Measurements from ENCODE around the gene TPP1. TPM values are rescaled to one million over a fixed set of nuclear protein-coding genes. Genes with fewer than 3 reads are reported as not detected.
A peak's percentile ranks its signal among the peaks of the same experiment; 100 is the strongest.

The TPP1 gene
- total and polyA plus RNA-seq, 4 donors, result 57.6 to 169 (median 137) TPM

GRCh38 chr11:6655790-6656583 is 36.8 kb upstream of the TPP1 start, which contains the start of gene DCHS1:
Gene DCHS1, minus strand, starts transcription at chr11:6655809. Its CDS starts 14,196 bp downstream, at chr11:6641613.
- Histone ChIP-seq H3K27me3 (ENCODE audit: control insufficient read depth in 3 of 3, insufficient read depth in 3 of 3, low read length in 2 of 3) (no peaks in the 10 kb centered on the region), H3K4me3 (peak within 1 kb of the TSS; percentile 46), H3K9ac (ENCODE audit: insufficient read depth in 1 of 2, low read length in 2 of 2) (peak within 1 kb of the TSS; percentile 69 to 91), H3K27ac (ENCODE audit: low read depth in 1 of 2, low read length in 1 of 2) (peak within 1 kb of the TSS; percentile 55 to 82), H3K4me1 (ENCODE audit: control insufficient read depth in 5 of 5, insufficient read depth in 5 of 5, low read length in 5 of 5) (peaks cover 0 to 28% (median 5%) of the 10 kb centered on the region in 5 donors), H3K36me3 (ENCODE audit: control insufficient read depth in 4 of 4, insufficient read depth in 4 of 4, low read length in 4 of 4) (peaks cover 0 to 5% (median 0%) of the 10 kb centered on the region in 4 donors), H3K9me3 (ENCODE audit: control insufficient read depth in 4 of 4, insufficient read depth in 3 of 4, low read length in 3 of 4) (no peaks in the 10 kb centered on the region)
- DNase-seq (peak; percentile 69 to 76 (median 70)), ATAC-seq (ENCODE audit: insufficient read depth, low FRiP score) (no peak)
- TF ChIP-seq CTCF (IDR thresholded peaks at IDR 0.05; ENCODE audit: control extremely low read depth, extremely low read depth), result no peak
- WGBS, 2 donors, result 9 to 17% methylated on average over 23 to 49 of the region's 56 CpGs

- WGBS, 2 donors, result 3 to 8% methylated on average over 41 to 84 of the region's 84 CpGs
- peak overlapping the region; percentile 35 for H3K4me3 ChIP-seq
- H3K9me3 ChIP-seq (ENCODE audit: control insufficient read depth in 4 of 4, insufficient read depth in 3 of 4, low read length in 3 of 4), result no peaks in the 10 kb centered on the region
- H3K36me3 ChIP-seq (ENCODE audit: control insufficient read depth in 4 of 4, insufficient read depth in 4 of 4, low read length in 4 of 4), result peaks cover 0 to 5% (median 0%) of the 10 kb centered on the region in 4 donors
- ATAC-seq (ENCODE audit: insufficient read depth, low FRiP score), result no peak
- no peak for TF ChIP-seq CTCF (IDR thresholded peaks at IDR 0.05; ENCODE audit: control extremely low read depth, extremely low read depth)
- H3K9ac ChIP-seq (ENCODE audit: insufficient read depth in 1 of 2, low read length in 2 of 2), result peak overlapping the region; percentile 21 to 74
- peaks cover 0 to 28% (median 5%) of the 10 kb centered on the region in 5 donors for H3K4me1 ChIP-seq (ENCODE audit: control insufficient read depth in 5 of 5, insufficient read depth in 5 of 5, low read length in 5 of 5)
- H3K27me3 ChIP-seq (ENCODE audit: control insufficient read depth in 3 of 3, insufficient read depth in 3 of 3, low read length in 2 of 3), result no peaks in the 10 kb centered on the region
- DNase-seq, result peak; percentile 59 to 66 (median 64)
- peak overlapping the region; percentile 55 to 67 for H3K27ac ChIP-seq (ENCODE audit: low read depth in 1 of 2, low read length in 1 of 2)
These were observed 36.0 kb upstream of the TPP1 start for GRCh38 chr11:6655020-6655789.

GRCh38 chr11:6654281-6655019 is 35.2 kb upstream of the TPP1 start:
- Histone ChIP-seq H3K9ac (ENCODE audit: insufficient read depth in 1 of 2, low read length in 2 of 2) (peak overlapping the region in 1 of 2 donors; percentile 74), H3K4me1 (ENCODE audit: control insufficient read depth in 5 of 5, insufficient read depth in 5 of 5, low read length in 5 of 5) (peaks cover 0 to 28% (median 5%) of the 10 kb centered on the region in 5 donors), H3K27ac (ENCODE audit: low read depth in 1 of 2, low read length in 1 of 2) (peak overlapping the region in 1 of 2 donors; percentile 67), H3K36me3 (ENCODE audit: control insufficient read depth in 4 of 4, insufficient read depth in 4 of 4, low read length in 4 of 4) (peaks cover 0 to 5% (median 0%) of the 10 kb centered on the region in 4 donors), H3K27me3 (ENCODE audit: control insufficient read depth in 3 of 3, insufficient read depth in 3 of 3, low read length in 2 of 3) (no peaks in the 10 kb centered on the region), H3K4me3 (no peak overlapping the region), H3K9me3 (ENCODE audit: control insufficient read depth in 4 of 4, insufficient read depth in 3 of 4, low read length in 3 of 4) (no peaks in the 10 kb centered on the region)
- 52 to 58% methylated on average over 9 of the region's 9 CpGs for WGBS, 2 donors
- TF ChIP-seq CTCF (IDR thresholded peaks at IDR 0.05; ENCODE audit: control extremely low read depth, extremely low read depth), result no peak
- ATAC-seq (ENCODE audit: insufficient read depth, low FRiP score) (no peak), DNase-seq (peak; percentile 49 to 58 (median 54))

Measured in lung (tissue), 12 donors.